ENCODE results near the gene DNAJC18.
"Not testable (repeated sequence)": the region's sequence is repeated elsewhere in the genome, so short reads cannot be mapped to it uniquely, and the experiment has no call there.

The DNAJC18 gene

GRCh38 chr5:139425497-139425896, 13.8 kb downstream of the DNAJC18 start:
- no peak for DNase-seq

GRCh38 chr5:139422307-139422893, 16.9 kb downstream of the DNAJC18 start:
- peak; percentile 56 for DNase-seq

DNA sequence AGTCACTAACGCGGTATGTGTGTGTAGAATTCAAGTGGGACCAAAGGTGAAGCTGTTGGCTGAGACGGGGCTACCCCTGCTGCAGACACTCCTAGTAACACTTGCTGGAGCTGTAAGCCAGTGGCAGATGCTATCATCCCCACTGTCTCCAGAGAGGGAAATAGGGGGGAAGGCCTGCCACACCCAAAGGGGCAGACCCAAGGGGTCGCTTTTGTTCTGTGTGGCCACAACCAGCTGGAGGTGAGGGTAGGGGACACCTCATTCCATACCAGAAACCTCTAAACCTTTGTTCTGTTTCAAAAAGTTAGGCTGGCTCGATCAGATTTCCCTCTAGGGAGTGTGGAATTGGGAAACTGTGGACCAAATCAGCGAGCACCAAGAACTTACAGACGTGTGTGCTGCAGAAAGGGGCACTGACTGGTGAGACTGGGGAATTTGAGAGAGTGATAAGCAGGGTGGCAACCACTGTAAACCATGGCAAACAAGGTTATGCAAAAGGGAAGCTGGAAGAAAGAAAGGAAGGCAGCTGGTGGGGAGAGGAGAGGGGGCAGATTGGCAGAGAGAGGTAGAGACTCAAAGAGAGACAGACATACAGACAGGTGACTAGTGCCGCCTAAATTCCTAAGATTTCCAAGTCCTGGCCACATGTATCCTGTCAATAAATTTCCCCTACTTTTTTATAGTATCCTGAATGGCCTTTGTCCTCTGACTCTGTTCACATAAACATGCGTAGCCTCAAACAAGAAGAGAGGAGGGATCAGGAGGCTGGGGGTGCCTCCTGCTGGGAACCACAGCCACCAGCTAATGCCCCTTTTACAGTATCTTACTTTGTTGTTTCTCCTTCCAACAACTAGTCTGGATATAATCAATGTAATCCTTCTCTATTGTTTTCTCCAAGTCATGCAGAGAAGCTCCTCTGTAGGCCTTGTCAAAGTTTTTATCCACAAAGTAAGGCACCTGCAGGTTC, 19.8 kb downstream of the DNAJC18 start:
- DNase-seq: peak; percentile 27

DNA sequence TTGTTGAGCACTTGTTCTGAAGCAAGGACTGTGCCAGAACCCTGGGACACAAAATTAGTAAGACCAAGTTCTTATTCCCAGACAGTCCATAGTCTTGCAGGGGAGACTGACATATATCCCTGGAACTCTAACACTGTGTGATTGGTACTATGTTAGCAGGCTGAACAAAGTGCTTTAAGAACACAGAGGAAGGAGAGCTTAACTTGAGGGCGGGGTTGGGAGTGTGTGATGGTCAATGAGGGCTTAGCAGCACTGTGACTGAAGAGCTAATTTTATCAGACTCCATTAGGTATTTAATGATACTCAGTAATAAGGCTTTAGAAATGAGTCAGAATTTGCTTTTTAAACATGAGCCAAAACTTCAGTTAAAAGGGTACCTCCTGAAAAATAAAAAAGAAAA, 20.5 kb downstream of the DNAJC18 start:
- DNase-seq: peak; percentile 6

GRCh38 chr5:139417214-139417613, 22.1 kb downstream of the DNAJC18 start:
- peak; percentile 12 for DNase-seq

DNA sequence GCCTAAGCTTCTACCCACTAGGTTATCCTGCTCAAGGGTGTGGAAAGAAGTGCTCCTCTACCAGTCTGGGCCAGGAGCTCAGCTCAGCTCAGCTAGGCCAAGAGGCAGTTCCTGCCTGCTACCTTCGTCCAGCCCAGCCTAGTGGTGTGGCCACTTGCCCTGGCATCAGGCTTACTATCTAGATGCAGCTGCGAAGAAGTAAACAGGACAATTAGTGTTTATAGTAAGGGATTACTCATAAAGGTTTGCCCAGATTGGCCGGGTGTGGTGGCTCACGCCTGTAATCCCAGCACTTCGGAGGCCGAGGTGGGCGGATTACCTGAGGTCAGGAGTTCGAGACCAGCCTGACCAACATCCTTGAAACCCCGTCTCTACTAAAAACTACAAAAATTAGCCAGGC, 22.7 kb downstream of the DNAJC18 start:
- peak; percentile 35 for DNase-seq

DNA sequence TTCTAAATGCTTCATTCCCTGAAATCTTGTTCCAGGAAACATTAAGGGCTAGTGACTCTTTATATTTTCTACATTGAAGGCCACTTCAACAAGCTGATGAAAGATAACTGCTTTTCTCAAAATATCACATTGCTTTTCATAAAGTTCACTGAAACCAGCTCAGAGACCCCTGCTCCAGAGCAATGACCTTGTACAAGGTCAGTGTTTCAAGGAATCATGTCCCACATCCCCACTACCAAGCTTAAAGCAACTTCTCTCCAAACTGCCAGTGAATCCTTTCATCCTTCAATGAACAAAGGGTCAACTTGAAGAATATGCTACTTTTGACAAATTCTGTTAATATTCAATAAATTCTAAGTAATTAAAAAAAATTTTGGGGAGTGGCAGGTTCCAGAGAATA, 23.5 kb downstream of the DNAJC18 start:
- DNase-seq: peak; percentile 4

GRCh38 chr5:139415221-139415861, 24.0 kb downstream of the DNAJC18 start:
- DNase-seq: peak; percentile 29

DNA sequence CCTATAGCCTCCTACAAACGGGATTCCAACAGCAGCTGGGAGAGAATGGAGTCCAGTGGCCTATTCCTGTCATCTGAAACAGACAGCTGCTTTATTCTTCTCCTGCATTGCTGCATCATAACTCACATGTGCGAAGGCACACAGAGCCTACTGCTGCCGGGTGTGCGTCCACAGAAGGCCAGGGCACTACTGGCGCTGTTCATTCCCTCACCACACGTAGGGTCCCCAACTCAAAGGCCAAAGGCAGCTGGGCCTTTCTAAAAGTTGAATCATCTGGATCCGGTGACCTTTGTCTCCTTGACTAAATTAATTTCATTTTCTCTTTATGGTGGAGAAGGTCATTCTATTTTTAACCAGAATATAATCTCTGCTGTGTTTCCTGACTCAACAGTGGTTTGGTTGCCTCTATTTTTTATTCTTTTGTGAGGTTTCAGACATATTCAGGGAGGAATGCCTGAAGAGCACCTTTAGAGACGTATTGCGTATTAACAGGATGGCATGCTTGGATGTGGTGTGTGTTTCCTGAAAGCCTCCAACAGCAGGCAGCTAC, 24.7 kb downstream of the DNAJC18 start:
- DNase-seq: peak; percentile 24

DNA sequence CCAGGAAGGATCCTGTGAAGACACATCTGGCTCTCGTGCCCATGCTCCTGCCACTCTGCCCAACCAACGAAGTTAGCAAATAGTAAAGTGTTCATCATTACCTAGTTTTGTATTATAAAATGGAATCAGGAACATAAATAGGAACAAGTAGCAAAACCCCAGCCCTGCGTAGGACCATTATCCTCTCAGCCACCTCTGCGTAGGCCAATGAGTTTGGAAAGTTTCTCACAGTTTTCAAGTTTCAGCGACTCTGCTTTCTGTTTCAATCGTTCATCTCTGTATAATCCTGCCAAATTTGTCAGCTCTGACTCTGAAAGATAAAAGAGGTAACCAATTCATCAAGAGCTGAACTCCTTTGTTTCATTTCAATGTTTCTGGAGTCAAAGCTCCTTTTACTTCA, 25.4 kb downstream of the DNAJC18 start:
- no peak for DNase-seq

- peak; percentile 23 for DNase-seq
Measured at GRCh38 chr5:139413153-139413552, 26.2 kb downstream of the DNAJC18 start.

- peak; percentile 30 for DNase-seq
Measured at GRCh38 chr5:139410993-139411828, 28.1 kb downstream of the DNAJC18 start.

GRCh38 chr5:139410121-139410992, 29.0 kb downstream of the DNAJC18 start:
- peak; percentile 17 for DNase-seq

- DNase-seq: not testable (repeated sequence)
Measured at GRCh38 chr5:139409116-139409515, 30.2 kb downstream of the DNAJC18 start.

- no peak for DNase-seq
Measured at GRCh38 chr5:139408191-139408590, 31.1 kb downstream of the DNAJC18 start.

DNA sequence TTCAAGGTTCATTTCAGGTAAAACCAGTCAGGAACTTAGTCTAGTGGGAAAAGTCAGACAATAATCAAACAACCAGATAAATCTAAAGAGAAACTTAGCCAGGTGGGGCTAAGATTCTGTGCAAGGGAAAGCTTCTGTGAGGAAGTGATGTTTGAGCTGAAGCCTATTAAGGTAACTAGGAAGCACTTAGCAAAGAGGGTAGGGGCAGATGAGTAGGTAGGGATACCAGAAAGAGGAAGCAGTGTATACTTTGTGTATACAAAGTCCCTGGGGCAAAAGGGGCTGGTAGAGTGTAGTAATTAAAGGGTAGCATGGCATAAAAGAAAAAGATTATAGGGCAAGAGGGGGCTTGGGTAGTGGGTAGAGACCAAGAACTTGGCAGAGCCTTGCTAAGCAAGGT, 31.8 kb downstream of the DNAJC18 start:
- DNase-seq: no peak

DNA sequence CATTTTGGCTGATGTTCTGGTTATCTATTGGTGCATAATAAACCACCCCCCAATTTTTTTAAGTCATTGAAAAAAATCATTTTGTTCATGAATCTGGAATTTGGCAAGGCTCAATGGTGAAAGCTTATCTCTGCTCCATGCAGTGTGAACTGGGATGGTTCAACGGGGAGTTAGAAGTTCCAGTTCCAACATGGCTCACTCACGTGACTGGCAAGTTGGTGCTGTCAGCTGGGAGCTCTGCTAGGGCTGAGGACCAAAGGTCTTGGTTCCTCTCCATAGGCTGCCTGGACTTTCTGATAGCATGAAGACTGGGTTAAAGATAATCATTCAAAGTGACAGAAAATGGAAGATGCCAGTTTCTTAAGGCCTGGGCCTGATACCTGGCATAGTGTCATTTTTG, 32.4 kb downstream of the DNAJC18 start:
- no peak for DNase-seq

DNA sequence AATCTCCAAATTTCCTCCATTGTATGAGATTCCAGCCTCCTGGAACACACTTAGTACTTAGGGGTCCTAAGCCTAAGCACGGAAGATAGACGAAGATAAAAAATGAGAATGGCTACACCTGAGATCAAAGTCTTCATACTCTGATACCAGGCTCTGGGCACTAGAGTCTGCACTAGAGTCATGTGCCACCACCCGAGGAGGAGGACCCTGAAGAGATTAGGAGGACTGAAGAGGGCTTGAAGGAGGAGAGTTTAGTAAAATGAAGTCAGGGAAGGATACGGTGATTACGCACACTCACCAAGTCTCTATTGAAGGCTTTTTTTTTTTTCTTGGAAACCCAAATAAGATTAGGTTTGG, 34.9 kb downstream of the DNAJC18 start:
- no peak for DNase-seq

GRCh38 chr5:139403787-139404483, 35.4 kb downstream of the DNAJC18 start, which contains the start of gene SPATA24:
TSS of gene SPATA24 (minus strand) at chr5:139404089. CDS start at chr5:139404060, 29 bp downstream.
- peak; percentile 99 for DNase-seq

GRCh38 chr5:139403418-139403786, 35.9 kb downstream of the DNAJC18 start:
- DNase-seq: no peak

Data from islet precursor cell (in vitro differentiated cells).